ENCODE measurements around the gene CARD8. TPM values are rescaled to one million over a fixed set of nuclear protein-coding genes. Genes with fewer than 3 reads are reported as not detected.

CARD8 gene
- polyA plus RNA-seq (2011; rRNA removed) (15.0 and 16.1 TPM in 2 replicates), polyA minus RNA-seq (2011; rRNA and poly(A)+ RNA removed) (11.6 and 14.3 TPM in 2 replicates)

DNA sequence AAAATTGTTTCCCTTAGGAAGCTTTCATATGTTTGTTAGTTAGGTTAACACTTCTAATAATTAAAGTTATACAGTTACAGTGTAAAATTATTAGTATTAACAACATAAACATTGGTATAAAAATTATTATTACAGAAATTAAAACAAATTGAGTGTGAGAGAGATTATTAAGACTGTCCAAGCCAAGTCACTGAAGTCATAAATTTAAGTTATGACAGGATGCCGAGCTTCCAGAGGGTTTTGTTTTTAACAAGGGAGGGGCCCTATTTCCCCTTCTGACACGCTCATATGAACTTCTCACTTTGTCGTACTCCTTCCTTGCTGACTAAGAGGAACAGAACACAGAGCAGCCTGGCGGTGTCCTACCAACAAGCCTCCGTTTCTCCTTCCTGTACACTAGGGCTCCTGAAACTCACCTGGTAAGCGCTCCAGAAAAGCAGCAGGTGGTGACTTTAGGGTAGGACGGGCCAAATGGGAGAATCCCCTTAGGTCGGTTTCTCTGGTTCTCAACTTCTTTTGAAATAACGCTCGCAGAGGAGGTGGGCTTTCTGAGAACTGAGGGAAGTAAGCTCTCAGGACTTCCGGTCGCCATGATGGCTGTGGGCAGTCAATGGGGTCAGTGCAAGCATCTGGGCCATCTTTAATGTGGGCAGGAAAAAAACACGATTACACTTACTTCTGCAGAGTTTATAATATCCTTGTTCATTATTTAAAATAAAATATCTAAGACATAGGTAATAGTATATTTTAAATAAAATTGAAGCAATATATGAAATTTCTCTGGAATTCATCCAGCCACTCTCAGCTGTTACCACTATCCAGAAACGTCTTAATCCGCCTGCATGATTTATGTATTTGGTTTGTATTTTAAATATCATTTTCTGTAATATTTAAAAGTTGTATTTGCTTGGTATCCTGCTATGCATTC, at the start of gene CARD8:
TSS of gene CARD8 (minus strand) at position 537 of the 928 bp plus-strand sequence. CDS start 14,892 bp downstream, outside the sequence.
- H3K27me3 ChIP-seq (ENCODE audit: control insufficient read depth, insufficient read depth, low read length): no peaks in the 10 kb centered on the region
- CTCF ChIA-PET: interaction anchor here (0.7 to 1.7 kb wide), 3 partner anchors 9 to 35 kb away, joined by 3 to 13 read pairs (median 3); no protein-coding TSS in a partner anchor
- peak within 1 kb of the TSS; percentile 66 for H3K4me3 ChIP-seq (ENCODE audit: low read depth, low read length)
- POLR2A ChIA-PET: interaction anchor here (0.6 kb wide), 1 partner anchor 360 kb away, joined by 4 read pairs; no protein-coding TSS in a partner anchor
- no peak for TF ChIP-seq CTCF (IDR thresholded peaks at IDR 0.05; ENCODE audit: insufficient read depth, low read depth, low read length)
- H3K36me3 ChIP-seq (ENCODE audit: control insufficient read depth, insufficient read depth, low read length): no peaks in the 10 kb centered on the region
- DNase-seq (ENCODE audit: low read depth): peak; percentile 47

- Histone ChIP-seq H3K4me3 (ENCODE audit: low read depth, low read length) (no peak overlapping the region), H3K36me3 (ENCODE audit: control insufficient read depth, insufficient read depth, low read length) (no peaks in the 10 kb centered on the region), H3K27me3 (ENCODE audit: control insufficient read depth, insufficient read depth, low read length) (peaks cover 5% of the 10 kb centered on the region)
- CTCF ChIA-PET: no interaction called here
- DNase-seq (ENCODE audit: low read depth): no peak
- TF ChIP-seq CTCF (IDR thresholded peaks at IDR 0.05; ENCODE audit: insufficient read depth, low read depth, low read length): no peak
- POLR2A ChIA-PET: no interaction called here
Observed at GRCh38 chr19:48303866-48304265, 48.2 kb upstream of the CARD8 start.

GRCh38 chr19:48303367-48303766, 47.7 kb upstream of the CARD8 start:
- Histone ChIP-seq H3K36me3 (ENCODE audit: control insufficient read depth, insufficient read depth, low read length) (no peaks in the 10 kb centered on the region), H3K27me3 (ENCODE audit: control insufficient read depth, insufficient read depth, low read length) (peaks cover 5% of the 10 kb centered on the region), H3K4me3 (ENCODE audit: low read depth, low read length) (no peak overlapping the region)
- ChIA-PET CTCF (no interaction called here), POLR2A (no interaction called here)
- no peak for DNase-seq (ENCODE audit: low read depth)
- no peak for TF ChIP-seq CTCF (IDR thresholded peaks at IDR 0.05; ENCODE audit: insufficient read depth, low read depth, low read length)

DNA sequence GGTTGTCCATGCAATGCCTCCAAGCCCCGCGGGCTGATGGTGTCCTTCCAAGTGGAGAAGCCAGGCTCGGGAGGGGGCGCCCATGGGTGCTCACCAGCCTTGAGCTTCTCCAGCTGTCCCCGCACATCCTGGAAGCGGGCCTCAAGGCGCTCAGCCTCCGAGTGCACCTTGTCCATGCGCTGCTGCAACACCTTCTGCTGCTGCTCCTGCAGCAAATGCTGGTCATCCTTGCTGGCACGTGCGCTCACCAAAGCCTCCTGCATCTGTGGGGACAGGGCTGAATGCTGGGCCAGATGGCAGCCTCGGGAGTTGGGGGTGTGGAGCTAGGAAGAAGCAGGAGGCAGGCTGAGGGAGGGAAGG, 46.9 kb upstream of the CARD8 start:
- ChIA-PET POLR2A (no interaction called here), CTCF (interaction anchor here (0.6 to 0.7 kb wide), 2 partner anchors 10 to 56 kb away, joined by 3 read pairs; no protein-coding TSS in a partner anchor)
- no peak for DNase-seq (ENCODE audit: low read depth)
- Histone ChIP-seq H3K27me3 (ENCODE audit: control insufficient read depth, insufficient read depth, low read length) (peaks cover 5% of the 10 kb centered on the region), H3K4me3 (ENCODE audit: low read depth, low read length) (no peak overlapping the region), H3K36me3 (ENCODE audit: control insufficient read depth, insufficient read depth, low read length) (no peaks in the 10 kb centered on the region)
- TF ChIP-seq CTCF (IDR thresholded peaks at IDR 0.05; ENCODE audit: insufficient read depth, low read depth, low read length): no peak

- H3K4me3 ChIP-seq (ENCODE audit: low read depth, low read length): no peak overlapping the region
- no peaks in the 10 kb centered on the region for H3K36me3 ChIP-seq (ENCODE audit: control insufficient read depth, insufficient read depth, low read length)
- POLR2A ChIA-PET: no interaction called here
- TF ChIP-seq CTCF (IDR thresholded peaks at IDR 0.05; ENCODE audit: insufficient read depth, low read depth, low read length): no peak
- peaks cover 5% of the 10 kb centered on the region for H3K27me3 ChIP-seq (ENCODE audit: control insufficient read depth, insufficient read depth, low read length)
- CTCF ChIA-PET: interaction anchor here (0.6 to 0.7 kb wide), 2 partner anchors 9 to 56 kb away, joined by 3 read pairs; no protein-coding TSS in a partner anchor
- no peak for DNase-seq (ENCODE audit: low read depth)
Observed at GRCh38 chr19:48301886-48302599, 46.3 kb upstream of the CARD8 start.
